HCT116 (cell line): ENCODE data around the gene SMIM24. TPM values are rescaled to one million over a fixed set of nuclear protein-coding genes. Genes with fewer than 3 reads are reported as not detected.

Experiments used
- ATAC-seq: fragments of 200-7000 bp; cut with Tn5 transposase; 2 replicates; pipeline ENCODE4 v1.9.1; 2020; ENCODE audit warnings: mild to moderate bottlenecking, moderate library complexity
- BruUV-seq: library from RNA; stranded (reverse); fragments of 400-500 nt; replicated peaks from 2 replicates; lab custom pipeline; 2021; lab: Mats Ljungman, UMichigan
- CTCF ChIA-PET: fragments of 300-600 bp; sonication (Branson Sonifier 250); formaldehyde crosslinking; loops from one replicate; lab custom pipeline; 2021; ENCODE audit warnings: antibody characterized with exemption; lab: Charles Lee
- POLR2A ChIA-PET: fragments of 300-600, 350-600 bp; sonication (Branson Sonifier 250); formaldehyde crosslinking; loops from one replicate; lab custom pipeline; 2021; ENCODE audit warnings: antibody characterized with exemption; lab: Charles Lee
- RAD21 ChIA-PET, 2 experiments: fragments of 300-600 bp; sonication (Branson Sonifier 250); formaldehyde crosslinking; loops; one replicate each; lab custom pipeline; 2023; ENCODE audit warnings: low total read pairs in 2 of 2; ENCODE audit not compliant: uncharacterized antibody in 2 of 2, unreplicated experiment in 2 of 2, low non-redundant PET in 1 of 2; lab: Charles Lee
- DNase-seq: peaks from one replicate; pipeline ENCODE4 v3.0.0-alpha.2; 2010; ENCODE audit warnings: low read depth, low spot score
- H2AFZ ChIP-seq: fragments of 200-600 bp; shearing (Covaris generic), sonication (generic); 2 replicates; pipeline ENCODE4 v1.6.1; 2017; ENCODE audit warnings: low read depth, mixed run types, mixed read lengths, antibody characterized with exemption, low read length; ENCODE audit not compliant: poor library complexity, severe bottlenecking
- H3K27ac ChIP-seq: 2 replicates; pipeline ENCODE4 v1.5.1; 2012; ENCODE audit warnings: low read depth, low read length
- H3K27me3 ChIP-seq: fragments of 200-600 bp; sonication (generic); 2 replicates; pipeline ENCODE4 v1.6.1; 2016; ENCODE audit warnings: mixed run types, low read length, mixed read lengths; ENCODE audit not compliant: insufficient read depth
- H3K36me3 ChIP-seq, 2 experiments: fragments of 200-500 bp in 1 of 2; fragments of 200-600 bp in 1 of 2; sonication (Bioruptor generic) in 1 of 2; sonication (generic) in 1 of 2; 2 replicates each; pipeline versions ENCODE4 v1.5.1 to v1.6.1; 2014 to 2016; ENCODE audit warnings: low read length in 2 of 2, inconsistent platforms in 1 of 2, mixed read lengths in 1 of 2, mixed run types in 1 of 2; ENCODE audit not compliant: insufficient read depth in 2 of 2, control insufficient read depth in 1 of 2
- H3K4me1 ChIP-seq, 2 experiments: fragments of 200-600 bp in 1 of 2; sonication (generic) in 1 of 2; 2 replicates each; pipeline versions ENCODE4 v1.5.1 to v1.6.1; 2012 to 2017; ENCODE audit warnings: low read length in 2 of 2, inconsistent platforms in 1 of 2, mild to moderate bottlenecking in 1 of 2, mixed read lengths in 1 of 2, mixed run types in 1 of 2, moderate library complexity in 1 of 2; ENCODE audit not compliant: insufficient read depth in 2 of 2, control insufficient read depth in 1 of 2
- H3K4me2 ChIP-seq: fragments of 200-600 bp; sonication (generic); 2 replicates; pipeline ENCODE4 v1.6.1; 2017; ENCODE audit warnings: mixed run types, low read length, mixed read lengths
- H3K4me3 ChIP-seq, 2 experiments: fragments of 200-600 bp in 1 of 2; sonication (generic) in 1 of 2; replicated peaks in 1 of 2; 2 replicates each; pipeline ENCODE4 v1.5.1; 2011 to 2016; ENCODE audit warnings: low read length in 2 of 2, control low read depth in 1 of 2, low read depth in 1 of 2, mild to moderate bottlenecking in 1 of 2, mixed read lengths in 1 of 2, mixed run types in 1 of 2
- H3K79me2 ChIP-seq: fragments of 200-600 bp; sonication (generic); 2 replicates; pipeline ENCODE4 v1.6.1; 2017; ENCODE audit warnings: mild to moderate bottlenecking, mixed run types, low read length, moderate library complexity, mixed read lengths; ENCODE audit not compliant: insufficient read depth
- H3K9ac ChIP-seq: fragments of 200-600 bp; sonication (generic); 2 replicates; pipeline ENCODE4 v1.6.1; 2016; ENCODE audit warnings: low read length, mixed read lengths
- H3K9me2 ChIP-seq: fragments of 200-600 bp; sonication (generic), shearing (Covaris generic); 2 replicates; pipeline ENCODE4 v1.6.1; 2017; ENCODE audit warnings: mixed run types, mild to moderate bottlenecking, moderate library complexity; ENCODE audit not compliant: insufficient read depth
- H3K9me3 ChIP-seq, 2 experiments: fragments of 200-500 bp in 1 of 2; fragments of 200-600 bp in 1 of 2; sonication (Bioruptor generic) in 1 of 2; sonication (generic) in 1 of 2; 2 replicates each; pipeline ENCODE4 v1.6.1; 2014 to 2017; ENCODE audit warnings: low read length in 2 of 2, mixed read lengths in 2 of 2, inconsistent platforms in 1 of 2, low read depth in 1 of 2, mild to moderate bottlenecking in 1 of 2, mixed run types in 1 of 2, moderate library complexity in 1 of 2; ENCODE audit not compliant: control insufficient read depth in 1 of 2, insufficient read depth in 1 of 2
- H4K20me1 ChIP-seq: fragments of 200-600 bp; sonication (generic), shearing (Covaris generic); 2 replicates; pipeline ENCODE4 v1.6.1; 2017; ENCODE audit warnings: mixed run types, mild to moderate bottlenecking, moderate library complexity; ENCODE audit not compliant: insufficient read depth
- CBX3 ChIP-seq: IDR thresholded peaks from 2 replicates; pipeline ENCODE4 v1.6.1; 2012; ENCODE audit warnings: low read depth
- CEBPB ChIP-seq: IDR thresholded peaks from 2 replicates; pipeline ENCODE4 v1.6.1; 2012; ENCODE audit warnings: low read depth
- CTCF ChIP-seq, 3 experiments: fragments of 200-600 bp in 1 of 3; sonication (generic) in 1 of 3; IDR thresholded peaks in 2 of 3; conservative IDR thresholded peaks in 1 of 3; 2 replicates each; pipeline ENCODE4 v1.5.1; 2012 to 2017; ENCODE audit warnings: low read depth in 2 of 3, low read length in 2 of 3, antibody characterized with exemption in 1 of 3, borderline replicate concordance in 1 of 3, control low read depth in 1 of 3, mild to moderate bottlenecking in 1 of 3, mixed read lengths in 1 of 3, mixed run types in 1 of 3, moderate library complexity in 1 of 3; ENCODE audit not compliant: insufficient read depth in 1 of 3
- EGR1 ChIP-seq: IDR thresholded peaks from 2 replicates; pipeline ENCODE4 v1.6.1; 2012; ENCODE audit warnings: low read depth
- ELF1 ChIP-seq: IDR thresholded peaks from 2 replicates; pipeline ENCODE4 v1.6.1; 2012; ENCODE audit warnings: low read depth, borderline replicate concordance
- EZH2 ChIP-seq: fragments of 200-600 bp; sonication (generic); IDR thresholded peaks from 2 replicates; pipeline ENCODE4 v1.6.1; 2017; ENCODE audit warnings: antibody characterized with exemption, mixed run types
- EZH2phosphoT487 ChIP-seq: fragments of 200-600 bp; IDR thresholded peaks from 2 replicates; pipeline ENCODE4 v1.6.1; 2018; ENCODE audit warnings: antibody characterized with exemption, borderline replicate concordance
- FOSL1 ChIP-seq: IDR thresholded peaks from 2 replicates; pipeline ENCODE4 v1.6.1; 2012; ENCODE audit warnings: low read depth
- JUND ChIP-seq: IDR thresholded peaks from 2 replicates; pipeline ENCODE4 v1.6.1; 2012
- RAD21 ChIP-seq: IDR thresholded peaks from 2 replicates; pipeline ENCODE4 v1.6.1; 2012; ENCODE audit warnings: low read depth, mild to moderate bottlenecking
- REST ChIP-seq: IDR thresholded peaks from 2 replicates; pipeline ENCODE4 v1.6.1; 2012; ENCODE audit warnings: low read depth
- SP1 ChIP-seq: IDR thresholded peaks from 2 replicates; pipeline ENCODE4 v1.6.1; 2012; ENCODE audit warnings: low read depth
- SRF ChIP-seq: IDR thresholded peaks from 2 replicates; pipeline ENCODE4 v1.6.1; 2012; ENCODE audit warnings: low read depth
- TCF7L2 ChIP-seq: IDR thresholded peaks from 2 replicates; pipeline ENCODE4 v1.7.0; 2011; ENCODE audit warnings: borderline replicate concordance, inconsistent platforms; ENCODE audit not compliant: insufficient read depth, insufficient read length; ENCODE audit errors: extremely low read depth
- YY1 ChIP-seq: IDR thresholded peaks from 2 replicates; pipeline ENCODE4 v1.6.1; 2011; ENCODE audit warnings: low read length, low read depth, moderate library complexity, mild to moderate bottlenecking; ENCODE audit not compliant: insufficient replicate concordance; ENCODE audit errors: extremely low read depth
- ZBTB33 ChIP-seq: IDR thresholded peaks from 2 replicates; pipeline ENCODE4 v1.6.1; 2011; ENCODE audit warnings: mild to moderate bottlenecking, low read length, moderate library complexity; ENCODE audit not compliant: insufficient replicate concordance; ENCODE audit errors: extremely low read depth
- ZFX ChIP-seq: fragments of 450-650 bp; IDR thresholded peaks from 2 replicates; pipeline ENCODE4 v1.6.1; 2017
- intact Hi-C: fragments of 100-400 bp; cut with micrococcal nuclease; formaldehyde crosslinking; loops from 2 replicates; pipeline ENCODE4 v1.10.0; 2022
- total RNA-seq: library from RNA; stranded (reverse); gene quantifications from one replicate; pipeline ENCODE4 v1.2.1, GENCODE V29; 2021; ENCODE audit not compliant: unreplicated experiment
- TF ChIP-seq, protein P1 (sequence below): IDR thresholded peaks from 2 replicates; pipeline ENCODE4 v1.6.1; 2012

The SMIM24 gene
- total RNA-seq, 1 experiment from 2014 or later, result not detected

GRCh38 chr19:3463714-3464586 lies 16.4 kb downstream of the SMIM24 start:
- Histone ChIP-seq H3K9me3 (no peaks in the 10 kb centered on the region; a peak in 1 of 4 replicates), H3K79me2 (no peaks in the 10 kb centered on the region), H3K9ac (no peak overlapping the region), H3K27me3 (no peaks in the 10 kb centered on the region), H3K4me2 (no peak overlapping the region), H2AFZ (no peak overlapping the region), H4K20me1 (no peaks in the 10 kb centered on the region), H3K4me1 (no peaks in the 10 kb centered on the region), H3K9me2 (no peaks in the 10 kb centered on the region), H3K4me3 (no peak overlapping the region), H3K36me3 (peaks cover 6 to 8% of the 10 kb centered on the region in 2 experiments; a peak in 3 of 4 replicates), H3K27ac (no peak overlapping the region)
- POLR2A ChIA-PET, result no interaction called here
- CTCF ChIA-PET, result no interaction called here
- ATAC-seq (no peak), DNase-seq (no peak)
- intact Hi-C loops, result no loop called here
- RAD21 ChIA-PET, result no interaction called here
- no TSS peak for BruUV-seq
- TF ChIP-seq, protein P1, sequence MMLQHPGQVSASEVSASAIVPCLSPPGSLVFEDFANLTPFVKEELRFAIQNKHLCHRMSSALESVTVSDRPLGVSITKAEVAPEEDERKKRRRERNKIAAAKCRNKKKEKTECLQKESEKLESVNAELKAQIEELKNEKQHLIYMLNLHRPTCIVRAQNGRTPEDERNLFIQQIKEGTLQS, result no peak
- TF ChIP-seq CTCF (IDR thresholded peaks at IDR 0.05 in 2 of 3, conservative IDR thresholded peaks at IDR 0.05 in 1 of 3; ENCODE audit: borderline replicate concordance in 1 of 3, insufficient read depth in 1 of 3, low read depth in 2 of 3, low read length in 2 of 3) (no peak), RAD21 (no peak), FOSL1 (no peak), YY1 (no peak), TCF7L2 (no peak), REST (no peak), EZH2 (no peak), EZH2phosphoT487 (no peak), EGR1 (no peak), CEBPB (no peak), SRF (no peak), ZBTB33 (no peak), ZFX (no peak), CBX3 (no peak), JUND (no peak), ELF1 (no peak), SP1 (no peak)
